HL-60 (cell line): ENCODE results near the gene OSBPL10.
A peak's percentile ranks its signal among the peaks of the same experiment; 100 is the strongest.
"Not testable (repeated sequence)": the region's sequence is repeated elsewhere in the genome, so short reads cannot be mapped to it uniquely, and the experiment has no call there.

Source experiments
- DNase-seq, 2 experiments: peaks; one replicate each; pipeline ENCODE4 v3.0.0-alpha.2; 2010 to 2020; ENCODE audit warnings: low read depth in 1 of 2, low spot score in 1 of 2
- H3K27ac ChIP-seq: fragments of 250-450 bp; sonication (Bioruptor Pico); replicated peaks from 2 replicates; pipeline ENCODE4 v1.5.1; 2020; ENCODE audit warnings: mild to moderate bottlenecking, moderate library complexity
- H3K27me3 ChIP-seq: fragments of 250-450 bp; sonication (Bioruptor Pico); 2 replicates; pipeline ENCODE4 v1.5.1; 2021; ENCODE audit warnings: mild to moderate bottlenecking, moderate library complexity; ENCODE audit not compliant: insufficient read depth, poor library complexity, severe bottlenecking
- H3K4me3 ChIP-seq: replicated peaks from 2 replicates; pipeline ENCODE4 v1.5.1; 2011; ENCODE audit warnings: mild to moderate bottlenecking, control low read depth, low read length; ENCODE audit not compliant: insufficient read depth
- GABPA ChIP-seq: IDR thresholded peaks from 2 replicates; pipeline ENCODE4 v1.6.1; 2012; ENCODE audit warnings: low read depth
- POLR2AphosphoS5 ChIP-seq: IDR thresholded peaks from 2 replicates; pipeline ENCODE4 v1.6.1; 2012; ENCODE audit warnings: low read depth
- SPI1 ChIP-seq: IDR thresholded peaks from 2 replicates; pipeline ENCODE4 v1.6.1; 2012; ENCODE audit warnings: low read depth, mild to moderate bottlenecking, borderline replicate concordance
- TF ChIP-seq, protein P1 (sequence below): IDR thresholded peaks from one replicate; pipeline ENCODE4 v1.5.1; 2011; ENCODE audit warnings: low read length, control low read depth, inconsistent platforms; ENCODE audit not compliant: insufficient read depth
- TF ChIP-seq, protein P2 (sequence below): IDR thresholded peaks from 2 replicates; pipeline ENCODE4 v1.6.1; 2012; ENCODE audit warnings: low read depth; ENCODE audit not compliant: insufficient replicate concordance

Gene OSBPL10

DNA sequence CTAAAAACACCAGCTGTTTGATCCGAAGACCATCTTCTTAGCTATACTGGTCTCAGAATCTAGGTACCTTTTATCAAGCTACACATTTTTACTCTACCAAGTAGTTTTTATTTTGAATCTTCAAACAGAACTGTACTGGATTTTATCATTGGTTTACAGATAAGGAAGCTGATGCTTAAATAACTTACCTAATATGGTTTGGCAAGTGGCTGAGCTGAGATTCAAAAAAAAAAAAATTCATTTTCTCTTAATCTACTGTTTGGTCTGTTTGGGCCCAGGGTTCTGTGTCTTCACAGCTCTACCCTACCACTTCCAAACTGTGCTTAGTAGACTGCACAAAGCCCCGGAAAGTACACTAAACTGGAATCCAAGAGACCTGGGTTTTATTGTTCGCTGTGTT is 36.2 kb upstream of the OSBPL10 start:
- Histone ChIP-seq H3K27ac (no peak overlapping the region), H3K4me3 (no peak overlapping the region), H3K27me3 (no peaks in the 10 kb centered on the region)
- no peak for DNase-seq
- TF ChIP-seq, protein P1, sequence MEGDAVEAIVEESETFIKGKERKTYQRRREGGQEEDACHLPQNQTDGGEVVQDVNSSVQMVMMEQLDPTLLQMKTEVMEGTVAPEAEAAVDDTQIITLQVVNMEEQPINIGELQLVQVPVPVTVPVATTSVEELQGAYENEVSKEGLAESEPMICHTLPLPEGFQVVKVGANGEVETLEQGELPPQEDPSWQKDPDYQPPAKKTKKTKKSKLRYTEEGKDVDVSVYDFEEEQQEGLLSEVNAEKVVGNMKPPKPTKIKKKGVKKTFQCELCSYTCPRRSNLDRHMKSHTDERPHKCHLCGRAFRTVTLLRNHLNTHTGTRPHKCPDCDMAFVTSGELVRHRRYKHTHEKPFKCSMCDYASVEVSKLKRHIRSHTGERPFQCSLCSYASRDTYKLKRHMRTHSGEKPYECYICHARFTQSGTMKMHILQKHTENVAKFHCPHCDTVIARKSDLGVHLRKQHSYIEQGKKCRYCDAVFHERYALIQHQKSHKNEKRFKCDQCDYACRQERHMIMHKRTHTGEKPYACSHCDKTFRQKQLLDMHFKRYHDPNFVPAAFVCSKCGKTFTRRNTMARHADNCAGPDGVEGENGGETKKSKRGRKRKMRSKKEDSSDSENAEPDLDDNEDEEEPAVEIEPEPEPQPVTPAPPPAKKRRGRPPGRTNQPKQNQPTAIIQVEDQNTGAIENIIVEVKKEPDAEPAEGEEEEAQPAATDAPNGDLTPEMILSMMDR = no peak
- TF ChIP-seq POLR2AphosphoS5 (no peak), SPI1 (no peak), GABPA (no peak)
- TF ChIP-seq, protein P2, sequence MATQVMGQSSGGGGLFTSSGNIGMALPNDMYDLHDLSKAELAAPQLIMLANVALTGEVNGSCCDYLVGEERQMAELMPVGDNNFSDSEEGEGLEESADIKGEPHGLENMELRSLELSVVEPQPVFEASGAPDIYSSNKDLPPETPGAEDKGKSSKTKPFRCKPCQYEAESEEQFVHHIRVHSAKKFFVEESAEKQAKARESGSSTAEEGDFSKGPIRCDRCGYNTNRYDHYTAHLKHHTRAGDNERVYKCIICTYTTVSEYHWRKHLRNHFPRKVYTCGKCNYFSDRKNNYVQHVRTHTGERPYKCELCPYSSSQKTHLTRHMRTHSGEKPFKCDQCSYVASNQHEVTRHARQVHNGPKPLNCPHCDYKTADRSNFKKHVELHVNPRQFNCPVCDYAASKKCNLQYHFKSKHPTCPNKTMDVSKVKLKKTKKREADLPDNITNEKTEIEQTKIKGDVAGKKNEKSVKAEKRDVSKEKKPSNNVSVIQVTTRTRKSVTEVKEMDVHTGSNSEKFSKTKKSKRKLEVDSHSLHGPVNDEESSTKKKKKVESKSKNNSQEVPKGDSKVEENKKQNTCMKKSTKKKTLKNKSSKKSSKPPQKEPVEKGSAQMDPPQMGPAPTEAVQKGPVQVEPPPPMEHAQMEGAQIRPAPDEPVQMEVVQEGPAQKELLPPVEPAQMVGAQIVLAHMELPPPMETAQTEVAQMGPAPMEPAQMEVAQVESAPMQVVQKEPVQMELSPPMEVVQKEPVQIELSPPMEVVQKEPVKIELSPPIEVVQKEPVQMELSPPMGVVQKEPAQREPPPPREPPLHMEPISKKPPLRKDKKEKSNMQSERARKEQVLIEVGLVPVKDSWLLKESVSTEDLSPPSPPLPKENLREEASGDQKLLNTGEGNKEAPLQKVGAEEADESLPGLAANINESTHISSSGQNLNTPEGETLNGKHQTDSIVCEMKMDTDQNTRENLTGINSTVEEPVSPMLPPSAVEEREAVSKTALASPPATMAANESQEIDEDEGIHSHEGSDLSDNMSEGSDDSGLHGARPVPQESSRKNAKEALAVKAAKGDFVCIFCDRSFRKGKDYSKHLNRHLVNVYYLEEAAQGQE = no peak

DNA sequence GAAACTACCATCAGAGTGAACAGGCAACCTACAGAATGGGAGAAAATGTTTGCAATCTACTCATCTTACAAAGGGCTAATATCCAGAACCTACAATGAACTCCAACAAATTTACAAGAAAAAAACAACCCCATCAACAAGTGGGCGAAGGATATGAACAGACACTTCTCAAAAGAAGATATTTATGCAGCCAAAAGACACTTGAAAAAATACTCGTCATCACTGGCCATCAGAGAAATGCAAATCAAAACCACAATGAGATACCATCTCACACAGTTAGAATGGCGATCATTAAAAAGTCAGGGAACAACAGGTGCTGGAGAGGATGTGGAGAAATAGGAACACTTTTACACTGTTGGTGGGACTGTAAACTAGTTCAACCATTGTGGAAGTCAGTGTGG is 34.6 kb upstream of the OSBPL10 start:
- H3K27ac ChIP-seq, DNase-seq, H3K4me3 ChIP-seq, H3K27me3 ChIP-seq: not testable (repeated sequence)

DNA sequence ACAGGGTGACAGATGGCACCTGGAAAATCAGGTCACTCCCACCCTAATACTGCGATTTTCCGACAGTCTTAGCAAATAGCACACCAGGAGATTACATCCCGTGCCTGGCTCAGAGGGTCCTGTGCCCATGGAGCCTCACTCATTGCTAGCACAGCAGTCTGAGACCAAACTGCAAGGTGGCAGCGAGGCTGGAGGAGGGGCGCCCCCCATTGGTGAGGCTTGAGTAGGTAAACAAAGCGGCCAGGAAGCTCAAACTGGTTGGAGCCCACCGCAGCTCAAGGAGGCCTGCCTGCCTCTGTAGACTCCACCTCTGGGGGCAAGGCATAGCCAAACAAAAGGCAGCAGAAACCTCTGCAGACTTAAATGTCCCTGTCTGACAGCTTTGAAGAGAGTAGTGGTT is 29.6 kb upstream of the OSBPL10 start:
- not testable (repeated sequence) for DNase-seq, H3K27me3 ChIP-seq, H3K4me3 ChIP-seq, H3K27ac ChIP-seq

DNA sequence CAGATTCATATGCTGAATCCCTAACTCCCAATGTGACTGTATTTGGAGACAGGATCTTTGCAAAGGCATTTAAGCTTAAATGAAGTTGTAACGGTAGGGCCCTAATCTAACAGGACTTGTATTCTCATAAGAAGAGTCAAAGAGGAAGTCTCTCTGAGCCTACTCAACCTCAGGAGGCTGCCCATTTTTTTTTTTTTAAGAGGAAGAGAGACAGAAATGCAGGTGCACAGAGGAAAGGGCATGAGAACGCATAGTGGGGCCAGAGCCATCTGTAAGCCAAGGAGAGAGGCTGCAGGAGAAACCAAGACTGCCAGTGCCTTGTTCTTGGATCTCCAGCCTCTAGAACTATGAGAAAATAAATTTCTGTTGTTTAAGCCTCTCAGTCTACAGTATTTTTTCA is 28.9 kb upstream of the OSBPL10 start:
- no peak overlapping the region for H3K4me3 ChIP-seq
- peak in 1 of 2 experiments; percentile 14 for DNase-seq
- H3K27me3 ChIP-seq = no peaks in the 10 kb centered on the region
- TF ChIP-seq SPI1 = peak; percentile 89
- no peak for TF ChIP-seq GABPA
- H3K27ac ChIP-seq = no peak overlapping the region

DNA sequence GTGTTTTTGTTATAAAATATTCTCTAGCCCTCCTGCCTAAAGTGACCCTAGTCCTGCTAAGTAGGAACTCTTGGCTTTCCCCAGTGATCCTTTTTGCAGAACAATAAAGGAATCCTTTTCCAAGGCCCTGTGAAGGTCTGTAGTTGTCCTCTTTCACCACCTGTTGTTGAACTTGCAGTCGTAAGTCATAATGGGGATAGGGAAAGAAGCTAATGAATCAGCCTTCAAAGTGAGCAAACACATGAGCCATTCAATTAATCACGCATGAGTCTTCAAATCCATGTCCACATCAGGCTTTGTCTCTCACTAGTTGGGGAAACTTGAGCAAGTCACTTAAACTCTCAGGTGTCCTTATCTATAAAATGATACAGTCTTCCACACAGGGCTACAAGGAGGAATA is 28.0 kb upstream of the OSBPL10 start:
- no peak for DNase-seq
- H3K27ac ChIP-seq = no peak overlapping the region
- TF ChIP-seq GABPA (no peak), SPI1 (no peak), POLR2AphosphoS5 (no peak)
- TF ChIP-seq, protein P2 = no peak
- TF ChIP-seq, protein P1 = no peak

More for the DNA sequence above, 28.0 kb upstream of the OSBPL10 start:
- Histone ChIP-seq H3K4me3 (no peak overlapping the region), H3K27me3 (no peaks in the 10 kb centered on the region)
